GM18517 (cell line): ENCODE results near the gene CEP162.
"Not testable (repeated sequence)": the region's sequence is repeated elsewhere in the genome, so short reads cannot be mapped to it uniquely, and the experiment has no call there.

Experiments
- ATAC-seq: cut with Tn5 transposase; IDR thresholded peaks from one replicate; pipeline ENCODE4 v1.9.1; 2021; ENCODE audit warnings: mild to moderate bottlenecking, moderate library complexity; ENCODE audit not compliant: unreplicated experiment

The CEP162 gene

GRCh38 chr6:84227434-84228197, at the start of gene CEP162:
CEP162 (minus strand) TSS chr6:84227643; CDS start chr6:84226393, 1,250 bp downstream.
- ATAC-seq: peak; percentile 99

GRCh38 chr6:84274856-84275255, 47.4 kb upstream of the CEP162 start:
- no peak for ATAC-seq

GRCh38 chr6:84273048-84273809, 45.8 kb upstream of the CEP162 start:
- no peak for ATAC-seq

GRCh38 chr6:84272298-84272697, 44.9 kb upstream of the CEP162 start:
- no peak for ATAC-seq

GRCh38 chr6:84271061-84271716, 43.7 kb upstream of the CEP162 start:
- ATAC-seq: no peak

GRCh38 chr6:84269947-84270733, 42.7 kb upstream of the CEP162 start:
- no peak for ATAC-seq

- no peak for ATAC-seq
These were observed 41.3 kb upstream of the CEP162 start for GRCh38 chr6:84268781-84269180.

- ATAC-seq: no peak
These were observed 36.1 kb upstream of the CEP162 start for GRCh38 chr6:84263557-84263956.

- ATAC-seq: no peak
These were observed 33.5 kb upstream of the CEP162 start for GRCh38 chr6:84260926-84261325.

GRCh38 chr6:84260196-84260595, 32.8 kb upstream of the CEP162 start:
- no peak for ATAC-seq

GRCh38 chr6:84258866-84259265, 31.4 kb upstream of the CEP162 start:
- ATAC-seq: no peak

GRCh38 chr6:84258268-84258667, 30.8 kb upstream of the CEP162 start:
- ATAC-seq: no peak

GRCh38 chr6:84255641-84256040, 28.2 kb upstream of the CEP162 start:
- ATAC-seq: no peak

GRCh38 chr6:84253380-84253779, 25.9 kb upstream of the CEP162 start:
- no peak for ATAC-seq

GRCh38 chr6:84251891-84252539, 24.6 kb upstream of the CEP162 start:
- no peak for ATAC-seq

GRCh38 chr6:84249724-84250123, 22.3 kb upstream of the CEP162 start:
- ATAC-seq: no peak

GRCh38 chr6:84244416-84245081, 17.1 kb upstream of the CEP162 start:
- not testable (repeated sequence) for ATAC-seq

GRCh38 chr6:84243240-84243639, 15.8 kb upstream of the CEP162 start:
- no peak for ATAC-seq

GRCh38 chr6:84242265-84242664, 14.8 kb upstream of the CEP162 start:
- no peak for ATAC-seq

- peak; percentile 2 for ATAC-seq
These were observed 728 bp upstream of the CEP162 start for GRCh38 chr6:84228198-84228543.
